ENCODE data around the gene CD248.
"Not testable (repeated sequence)": the region's sequence is repeated elsewhere in the genome, so short reads cannot be mapped to it uniquely, and the experiment has no call there.

CD248 gene

DNA sequence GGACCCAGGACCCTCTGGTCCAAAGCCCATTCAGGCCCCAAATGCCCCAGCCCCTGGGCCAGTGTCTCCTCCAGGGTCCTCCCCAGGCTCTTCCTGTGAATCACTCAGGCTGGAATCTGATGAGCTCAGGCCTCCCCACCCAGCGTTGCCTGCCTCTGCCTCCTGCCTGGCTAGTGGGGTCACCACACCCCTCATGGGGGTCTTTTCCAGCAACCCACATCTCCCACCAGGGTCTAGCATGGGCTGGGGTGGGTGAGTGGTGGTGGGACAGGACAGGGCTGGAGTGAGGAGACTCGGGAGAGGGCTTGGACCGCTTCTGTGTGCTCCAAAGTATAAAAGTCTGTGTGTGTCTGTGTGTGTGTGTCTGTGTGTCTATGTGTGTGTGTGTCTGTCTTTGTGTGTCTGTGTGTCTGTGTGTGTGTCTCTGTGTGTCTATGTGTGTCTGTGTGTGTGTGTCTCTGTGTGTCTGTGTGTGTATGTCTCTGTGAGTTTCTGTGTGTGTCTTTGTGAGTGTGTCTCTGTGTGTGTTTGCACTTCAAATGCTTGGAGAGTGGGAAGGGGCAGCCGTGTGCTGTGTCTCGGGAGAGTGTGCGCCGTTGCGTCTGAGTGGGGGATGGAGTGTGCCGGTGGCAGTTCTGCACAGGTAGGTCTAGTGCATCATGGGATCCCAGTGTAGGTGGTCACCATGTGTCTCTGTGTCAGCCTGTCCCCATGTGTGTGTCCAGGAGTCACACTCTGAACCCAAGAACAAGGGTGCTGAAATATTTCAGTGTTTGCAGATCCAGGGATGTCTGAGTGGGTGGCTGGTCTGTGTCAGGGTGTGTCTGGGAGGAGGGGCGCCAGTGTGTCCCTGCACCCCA, 10.6 kb upstream of the CD248 start:
- no peak for DNase-seq

DNA sequence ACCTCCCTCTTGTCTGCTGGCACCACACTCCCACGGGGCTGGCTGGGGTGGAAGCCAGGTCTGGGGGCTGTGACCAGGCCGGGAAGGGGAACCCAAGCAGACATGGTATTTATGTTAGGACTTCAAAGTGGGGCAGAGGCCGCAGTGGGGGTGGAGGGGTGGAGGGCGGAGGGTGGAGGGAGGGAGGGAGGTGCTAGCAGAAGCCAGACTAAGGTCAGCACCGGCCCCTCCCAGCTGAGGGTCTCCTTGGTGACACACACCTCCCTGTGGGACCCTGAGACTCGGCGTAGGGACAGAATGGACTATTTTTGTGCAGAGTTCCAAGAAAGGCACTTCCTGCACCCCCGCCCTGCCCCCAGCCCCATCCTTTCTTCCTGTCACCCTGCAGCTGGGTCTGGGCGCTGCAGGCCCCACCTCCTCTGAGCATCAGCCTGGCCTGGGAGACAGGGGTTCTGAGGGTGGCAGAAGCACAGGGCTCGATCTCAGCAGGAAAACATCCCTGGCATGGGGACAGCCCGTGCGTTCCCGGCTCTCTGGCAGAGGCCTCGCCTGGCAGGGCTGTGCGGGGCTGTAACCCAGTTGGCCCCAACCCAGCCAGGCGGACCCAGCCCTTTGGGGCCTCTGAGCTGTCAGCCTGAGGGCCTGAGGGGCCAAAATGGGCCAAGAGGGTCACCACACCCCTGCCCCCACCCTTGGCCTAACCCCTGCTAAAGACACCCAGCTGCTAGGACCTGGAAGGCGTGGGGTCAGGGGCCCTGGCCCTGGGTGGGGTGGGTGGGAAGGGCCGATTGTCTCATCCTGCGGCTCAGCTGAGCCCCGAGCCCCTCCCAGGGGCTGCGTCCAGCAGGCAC, 9.6 kb upstream of the CD248 start:
- no peak for DNase-seq

DNA sequence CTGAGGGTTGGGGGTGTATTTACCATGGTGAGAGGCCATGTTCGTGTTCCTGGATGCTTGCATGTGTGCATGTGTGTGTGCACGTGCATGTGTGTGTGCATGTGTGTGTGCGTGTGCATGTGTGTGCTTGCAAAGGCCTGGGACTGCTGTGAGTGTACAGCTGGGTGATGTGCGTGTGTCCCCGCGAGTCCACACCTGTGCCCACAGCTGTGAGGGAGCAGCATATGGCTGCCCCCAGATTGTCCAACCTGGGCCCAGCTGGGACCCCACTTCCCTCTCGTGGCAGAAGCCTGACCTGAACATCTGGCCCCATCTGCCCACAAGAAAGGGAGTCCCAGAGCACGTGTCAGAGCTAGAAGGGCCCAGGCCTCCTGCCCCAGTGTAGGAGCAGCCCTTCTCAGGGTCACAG, 8.4 kb upstream of the CD248 start:
- peak; percentile 73 for DNase-seq

DNA sequence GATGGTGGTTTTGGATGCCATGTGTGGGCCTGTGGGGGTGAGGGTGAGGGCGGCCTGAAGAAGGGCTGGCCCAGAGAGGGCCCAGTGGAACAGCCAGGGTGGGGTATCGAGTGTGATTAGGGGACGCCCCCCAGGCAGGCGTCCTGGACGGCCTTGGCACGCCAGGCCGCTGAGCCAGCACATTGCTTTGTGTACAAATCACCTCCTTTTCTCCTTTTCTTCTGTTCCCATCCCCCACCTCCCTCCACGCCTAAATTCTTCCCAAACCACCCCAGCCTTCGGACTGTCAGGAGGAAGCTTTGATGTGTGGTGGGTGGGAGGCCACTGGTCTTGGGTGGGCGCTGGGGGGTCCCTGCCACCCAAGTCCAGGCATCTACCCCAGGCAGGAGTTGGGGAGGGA, 7.8 kb upstream of the CD248 start:
- no peak for DNase-seq

DNA sequence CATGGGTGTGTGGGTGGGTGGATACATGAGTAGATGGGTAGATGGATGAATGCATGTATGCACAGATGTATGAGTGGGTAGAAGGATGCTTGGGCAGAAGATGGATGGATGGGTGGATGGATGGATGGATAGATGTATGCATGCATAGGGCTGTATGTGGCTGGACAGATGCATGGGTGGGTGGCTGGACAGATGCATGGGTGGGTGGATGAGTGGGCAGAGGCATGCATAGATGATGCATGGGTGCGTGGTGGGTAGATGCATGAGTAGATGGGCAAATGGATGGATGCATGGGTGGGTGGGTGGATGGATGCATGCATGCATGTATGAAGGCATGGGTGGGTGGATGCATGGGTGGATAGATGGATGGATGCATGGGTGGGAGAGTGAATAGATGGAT, 6.8 kb upstream of the CD248 start:
- no peak for DNase-seq

DNA sequence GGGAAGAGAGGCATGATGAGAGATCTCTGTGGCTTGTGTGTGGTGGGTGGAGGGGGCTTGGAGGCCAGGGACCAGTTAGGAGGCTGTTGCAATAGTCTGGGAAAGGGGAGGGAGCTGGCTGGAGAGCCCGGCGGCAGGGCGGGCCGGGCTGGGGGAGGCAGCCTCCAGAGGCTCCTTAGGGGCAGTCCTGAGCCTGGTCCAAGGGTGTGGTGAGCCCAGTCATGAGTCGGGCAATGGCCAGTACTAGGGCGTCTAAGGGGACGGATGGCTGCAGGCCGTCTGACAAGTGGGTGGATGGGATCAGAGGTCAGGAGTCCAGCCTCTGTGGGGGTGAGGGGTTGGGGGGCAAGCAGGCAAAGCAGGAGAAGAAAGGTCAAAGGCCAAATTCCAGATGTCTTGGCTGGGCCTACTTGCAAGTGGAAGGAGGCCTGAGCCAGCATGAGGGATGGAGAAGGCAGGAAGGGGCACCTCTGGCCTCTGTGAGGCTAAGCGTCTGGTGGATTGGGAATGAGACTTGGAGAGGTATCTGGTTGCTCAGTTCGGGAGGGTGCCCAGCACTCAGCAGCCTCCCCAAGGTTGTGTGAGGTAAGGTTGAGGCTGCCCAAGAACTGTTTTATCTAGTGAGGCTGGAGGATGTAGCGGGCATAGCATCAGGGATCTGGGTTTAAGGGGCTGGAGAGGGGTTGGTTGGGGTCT, 6.0 kb upstream of the CD248 start:
- DNase-seq: no peak

DNA sequence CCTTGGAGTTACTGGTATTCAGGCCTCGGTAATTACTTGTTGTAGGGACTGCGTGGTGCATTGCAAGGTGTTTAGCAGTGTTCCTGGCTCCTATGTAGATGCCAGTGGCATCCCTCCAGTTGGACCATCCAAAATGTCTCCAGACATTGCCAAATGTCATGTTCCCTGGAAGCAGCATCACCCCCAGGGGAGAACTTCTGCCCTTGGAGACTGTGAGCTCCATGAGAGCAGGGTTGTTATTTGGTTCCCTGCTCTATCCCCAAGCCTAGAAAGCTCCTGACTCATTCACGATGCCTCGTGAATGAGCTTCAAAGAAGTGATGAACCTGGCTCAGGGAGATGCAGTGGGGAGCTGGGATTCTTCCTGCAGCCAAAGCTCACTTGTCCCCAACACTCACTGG, 4.8 kb upstream of the CD248 start:
- DNase-seq: no peak

DNA sequence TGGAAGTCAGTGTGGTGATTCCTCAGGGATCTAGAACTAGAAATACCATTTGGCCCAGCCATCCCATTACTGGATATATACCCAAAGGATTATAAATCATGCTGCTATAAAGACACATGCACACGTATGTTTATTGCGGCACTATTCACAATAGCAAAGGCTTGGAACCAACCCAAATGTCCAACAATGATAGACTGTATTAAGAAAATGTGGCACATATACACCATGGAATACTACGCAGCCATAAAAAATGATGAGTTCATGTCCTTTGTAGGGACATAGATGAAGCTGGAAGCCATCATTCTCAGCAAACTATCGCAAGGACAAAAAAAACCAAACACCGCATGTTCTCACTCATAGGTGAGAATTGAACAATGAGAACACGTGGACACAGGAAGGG, 3.9 kb upstream of the CD248 start:
- DNase-seq: not testable (repeated sequence)

DNA sequence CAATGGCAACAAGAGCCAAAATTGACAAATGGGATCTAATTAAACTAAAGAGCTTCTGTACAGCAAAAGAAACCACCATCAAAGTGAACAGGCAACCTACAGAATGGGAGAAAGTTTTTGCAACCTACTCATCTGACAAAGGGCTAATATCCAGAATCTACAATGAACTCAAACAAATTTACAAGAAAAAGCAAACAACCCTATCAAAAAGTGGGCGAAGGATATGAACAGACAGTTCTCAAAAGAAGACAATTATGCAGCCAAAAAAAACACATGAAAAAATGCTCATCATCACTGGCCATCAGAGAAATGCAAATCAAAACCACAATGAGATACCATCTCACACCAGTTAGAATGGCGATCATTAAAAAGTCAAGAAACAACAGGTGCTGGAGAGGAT, 3.4 kb upstream of the CD248 start:
- not testable (repeated sequence) for DNase-seq

DNA sequence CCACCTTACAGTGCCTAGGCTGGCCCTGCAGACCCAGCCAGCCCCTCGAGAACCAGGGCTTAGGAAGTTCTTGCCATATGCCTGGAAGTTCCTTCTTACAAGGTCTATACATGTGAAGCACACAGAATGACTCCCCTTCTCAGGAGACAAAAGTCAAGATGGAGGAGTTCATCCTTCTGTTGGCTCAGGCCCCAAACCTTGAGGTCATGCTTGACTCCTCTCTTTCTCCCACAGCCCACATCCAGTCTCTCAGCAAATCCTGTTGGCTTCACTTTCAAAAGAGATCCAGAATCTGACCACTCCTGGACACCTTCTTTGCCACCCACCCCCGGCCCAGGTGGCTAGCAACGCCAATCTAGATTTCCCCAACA, 1.7 kb upstream of the CD248 start:
- no peak for DNase-seq

DNA sequence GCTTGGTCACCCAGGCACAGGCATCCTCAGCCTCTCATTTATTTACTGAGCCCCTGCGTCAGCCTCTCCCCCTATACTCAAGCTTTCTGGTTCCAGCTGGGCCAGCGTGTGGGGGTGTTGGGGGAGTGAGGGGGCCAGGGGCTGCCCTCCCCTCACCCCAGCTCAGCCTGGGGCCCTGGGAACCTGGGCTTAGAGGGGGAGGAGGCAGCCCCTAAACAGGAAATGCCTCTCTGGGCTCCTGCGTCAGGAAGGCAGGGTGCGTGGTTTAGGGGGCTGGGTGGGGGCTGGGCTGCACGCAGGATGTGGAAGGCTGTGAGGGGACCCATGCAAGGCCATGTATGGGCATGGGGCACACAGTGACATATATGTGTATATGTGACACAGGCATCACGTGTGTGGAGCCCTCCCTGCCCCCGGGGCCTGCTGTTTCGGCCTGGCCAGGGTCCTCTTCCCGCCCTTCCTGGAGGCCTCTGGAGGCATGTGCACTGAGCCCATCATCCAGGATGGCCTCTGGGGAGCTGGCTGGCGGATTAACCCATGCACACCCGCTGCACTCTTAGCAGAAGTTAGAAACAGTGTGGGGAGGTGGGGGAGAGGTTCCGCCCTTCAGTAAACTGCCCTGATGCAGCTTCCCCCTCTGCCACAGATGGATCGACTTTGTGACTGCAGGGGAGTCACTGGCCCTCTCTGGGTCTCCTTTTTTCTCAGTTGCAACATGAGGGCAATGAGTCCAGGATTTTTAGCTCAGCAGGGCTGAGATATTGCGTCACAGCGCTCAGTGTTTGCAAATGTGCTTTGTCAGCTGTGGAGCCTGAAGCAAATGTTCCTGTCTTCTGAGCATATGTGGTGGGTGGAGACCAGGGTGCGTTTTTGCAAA, 1.1 kb upstream of the CD248 start:
- peak; percentile 53 for DNase-seq

DNA sequence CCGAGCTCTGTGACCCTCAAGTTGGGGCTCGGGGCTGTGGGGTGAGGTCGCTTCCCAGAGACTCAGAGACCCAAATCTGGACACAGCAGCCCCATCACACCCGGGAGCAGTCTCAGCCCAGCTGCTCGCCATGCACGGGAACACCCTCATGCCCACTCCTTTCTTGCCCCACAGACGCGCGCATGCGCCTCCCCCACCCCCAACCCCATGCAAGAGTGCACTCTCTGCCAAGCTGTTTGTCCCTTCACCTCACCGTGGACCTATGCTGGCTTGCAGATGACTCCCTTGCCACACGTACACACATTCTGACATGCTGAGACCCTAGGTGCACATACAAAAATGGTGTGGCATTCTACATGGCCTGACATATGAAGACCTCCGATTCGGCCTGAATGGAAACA, 478 bp upstream of the CD248 start:
- DNase-seq: no peak

DNA sequence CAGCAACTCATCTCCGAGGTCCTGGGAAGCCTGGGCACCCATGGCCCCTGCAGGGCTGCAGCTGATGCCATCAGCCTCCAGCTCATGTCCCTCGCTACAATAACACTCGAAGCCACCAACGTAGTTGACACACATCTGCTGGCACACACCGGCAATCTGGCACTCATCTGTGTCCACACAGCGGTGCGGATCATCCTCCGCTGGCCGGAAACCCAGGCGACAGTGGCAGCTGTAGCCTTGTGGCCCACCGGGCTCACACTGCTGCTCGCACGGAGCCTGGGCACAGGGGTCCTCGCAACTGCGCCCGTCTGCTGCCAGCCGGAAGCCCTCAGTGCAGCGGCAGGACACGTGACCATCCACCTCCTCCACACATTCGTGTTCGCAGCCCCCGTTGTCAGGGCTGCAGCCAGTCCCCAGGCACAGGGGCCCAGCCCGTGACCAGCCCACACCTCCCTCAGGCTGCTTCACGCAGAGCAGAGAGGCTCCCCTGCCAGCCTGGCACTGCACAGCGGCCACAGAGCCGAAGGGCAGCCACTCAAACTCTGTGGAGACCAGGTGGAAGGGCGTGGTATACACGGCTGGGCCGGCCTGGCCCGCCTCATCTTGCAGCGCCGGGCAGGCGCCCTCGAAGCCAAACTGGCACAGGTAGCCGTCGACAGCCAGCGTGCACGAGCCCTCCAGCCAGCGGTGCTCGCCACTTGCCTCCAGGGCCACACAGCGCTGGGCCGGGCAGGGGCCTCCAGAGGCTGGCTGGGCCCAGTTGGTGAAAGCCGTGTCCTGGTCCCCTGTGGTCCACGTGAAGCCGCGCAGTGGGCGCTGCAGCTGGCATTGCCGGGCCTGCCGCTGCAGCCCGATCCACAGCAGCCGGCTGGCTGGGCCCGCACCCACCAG, 678 bp downstream of the CD248 start:
- no peak for DNase-seq

DNA sequence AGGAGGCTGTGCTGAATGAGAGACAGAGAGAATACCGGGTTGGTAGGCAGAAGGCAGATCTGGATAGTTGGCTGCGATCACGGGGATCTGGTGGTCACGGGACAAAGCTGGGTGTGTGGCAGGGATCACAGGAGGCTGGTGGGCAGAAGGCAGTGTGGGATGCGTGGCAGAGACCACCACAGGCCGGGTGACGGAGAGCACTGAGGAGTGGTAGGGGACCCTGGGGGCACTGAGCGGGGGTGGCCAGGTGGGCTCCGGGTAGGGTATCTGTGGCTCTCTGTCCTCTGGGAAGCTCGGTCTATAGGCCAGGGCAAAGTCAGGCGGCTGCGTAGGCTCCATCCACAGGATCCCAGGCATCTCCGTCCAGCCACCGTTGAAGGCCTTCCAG, 1.4 kb downstream of the CD248 start:
- DNase-seq: no peak

DNA sequence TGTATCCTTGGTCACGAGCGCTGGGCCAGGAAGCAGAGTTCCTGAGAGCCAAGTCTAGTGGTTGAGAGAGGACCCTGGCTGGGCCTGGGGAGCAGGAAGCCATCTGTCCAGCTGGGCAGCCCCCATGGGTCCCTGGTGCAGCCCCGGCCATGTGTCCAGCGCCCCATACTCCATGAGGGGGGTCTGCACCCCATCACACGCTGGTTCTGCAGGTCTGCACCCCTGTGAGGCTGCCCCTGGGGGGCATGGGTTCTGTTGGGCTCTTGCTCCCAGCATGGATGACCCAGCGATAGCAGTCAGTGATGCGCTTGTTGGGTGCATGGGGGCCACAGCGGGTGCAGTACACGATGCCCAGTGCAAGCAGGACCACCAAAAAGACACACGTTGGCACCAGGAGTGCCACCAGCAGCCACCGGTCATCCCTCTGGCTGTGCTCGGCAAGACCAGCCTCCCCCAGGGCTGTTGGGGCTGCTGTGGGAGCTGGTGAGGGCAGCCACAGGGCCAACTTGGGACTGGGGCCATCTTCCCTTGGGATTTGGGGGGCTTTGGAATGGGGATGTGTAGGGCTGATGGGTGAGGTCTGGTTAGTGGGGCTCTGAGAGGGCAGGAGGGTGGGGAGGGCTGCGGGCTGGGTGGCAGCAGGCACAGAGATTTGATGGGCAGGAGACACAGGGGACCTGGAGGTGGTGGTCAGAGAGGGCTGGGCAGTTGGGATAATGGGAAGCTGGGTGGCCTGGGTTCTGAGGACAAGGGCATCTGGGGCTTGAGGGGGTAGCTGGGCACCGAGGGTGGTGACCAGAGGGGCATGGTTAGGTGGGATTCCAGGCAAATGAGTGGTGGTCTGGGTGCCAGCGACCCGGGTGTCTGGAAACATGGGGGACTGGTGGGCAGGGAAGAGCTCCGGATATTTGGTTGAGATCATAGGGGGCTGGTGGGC, 2.0 kb downstream of the CD248 start:
- no peak for DNase-seq

DNA sequence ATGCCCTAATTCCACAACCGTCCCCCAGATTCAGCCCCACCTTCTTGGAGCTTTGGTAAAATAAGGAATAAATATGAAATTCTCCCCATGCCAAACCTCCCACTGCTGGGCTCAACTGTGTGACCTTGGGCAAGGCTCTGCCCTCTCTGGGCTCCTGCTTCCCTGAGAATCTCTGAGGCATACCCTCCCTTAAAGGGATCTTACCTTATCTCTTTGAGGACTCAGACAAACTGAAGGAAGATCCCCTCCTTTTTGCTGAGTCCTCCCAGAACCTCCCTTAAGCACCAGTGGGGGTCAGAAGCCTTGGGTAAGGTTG, 2.7 kb downstream of the CD248 start:
- DNase-seq: no peak

DNA sequence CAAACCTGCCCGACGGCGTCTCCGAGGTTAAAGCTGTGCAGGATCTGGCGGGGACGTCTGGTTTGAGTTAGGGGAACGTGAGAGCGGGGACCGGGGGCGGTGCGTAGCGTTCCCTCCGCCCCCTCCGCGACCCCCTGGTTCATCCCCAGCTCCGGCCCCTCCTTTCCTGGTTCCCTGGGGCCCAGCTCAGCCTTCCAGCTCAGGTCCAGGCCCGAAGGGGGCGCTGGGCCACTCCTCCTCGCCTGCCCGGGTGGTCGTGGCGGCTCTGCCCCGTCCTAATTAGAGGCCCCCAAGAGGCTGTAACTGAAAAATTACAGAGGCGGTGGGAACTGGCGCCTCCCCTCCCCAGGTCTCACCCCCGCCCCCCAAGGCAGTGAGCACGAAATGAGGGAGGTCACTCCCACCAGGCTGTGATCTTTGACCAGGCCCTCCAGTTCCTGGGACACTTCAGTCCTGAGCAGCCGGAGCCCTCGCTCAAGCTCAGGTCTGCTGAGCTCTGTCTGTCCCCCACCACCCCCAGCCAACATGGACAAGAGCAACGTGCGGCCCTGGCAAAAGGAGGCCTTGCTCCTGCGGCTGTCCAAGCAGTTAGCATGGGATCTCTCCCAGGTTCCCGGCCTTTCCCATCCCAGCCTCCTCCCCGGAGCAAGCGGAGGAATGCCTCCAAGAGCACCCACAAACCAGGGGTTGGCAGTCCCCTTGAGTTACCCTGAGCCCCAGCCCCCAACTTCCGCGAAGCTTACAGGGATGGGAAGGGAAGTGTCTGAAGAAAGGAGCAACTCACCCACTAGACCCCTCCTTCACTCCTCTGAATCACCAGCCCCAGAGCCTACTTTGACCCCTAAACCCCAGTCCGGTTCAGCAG, 3.3 kb downstream of the CD248 start:
- DNase-seq: no peak

DNA sequence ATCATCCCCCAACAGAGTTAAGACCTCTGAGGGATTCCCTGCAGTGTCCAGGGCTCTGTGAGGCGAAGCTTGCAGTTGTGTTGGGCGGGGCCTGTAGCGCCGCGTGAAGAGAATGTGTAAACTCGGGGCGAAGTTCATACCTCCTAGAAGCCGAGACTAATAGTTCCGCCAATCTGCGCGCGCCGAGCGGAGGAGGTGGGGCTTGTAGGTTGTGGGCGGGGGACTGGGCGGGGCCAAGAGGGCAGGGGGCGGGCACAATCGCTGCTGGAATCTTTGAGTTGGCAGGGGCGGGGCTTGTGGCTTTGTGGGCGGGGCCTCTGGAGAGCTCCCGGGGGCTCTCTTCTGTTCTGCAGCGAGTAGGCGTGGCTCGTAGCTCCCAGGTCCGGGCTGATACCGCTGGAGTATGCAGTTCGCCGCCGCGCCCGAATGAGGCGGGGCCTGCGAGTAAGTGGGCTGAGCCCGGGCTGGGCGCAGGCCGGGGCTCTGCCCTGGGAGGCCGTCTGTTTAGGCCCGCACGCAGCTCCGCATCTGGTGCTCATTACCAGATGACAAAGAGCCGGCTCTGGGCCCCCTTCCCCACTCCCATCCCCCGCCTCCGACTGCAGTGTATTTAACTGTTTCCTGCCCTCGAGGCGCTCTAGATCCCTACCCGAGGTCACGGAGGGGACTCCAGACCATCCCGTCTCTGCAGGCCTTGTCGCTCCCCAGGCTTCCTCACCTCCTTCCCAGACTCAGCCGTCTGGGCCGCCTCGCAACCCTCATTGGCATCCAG, 4.1 kb downstream of the CD248 start:
- DNase-seq: peak; percentile 98
